Liver (tissue), 9 donors: Measurements from ENCODE around the gene GAS2. TPM values are rescaled to one million over a fixed set of nuclear protein-coding genes. Genes with fewer than 3 reads are reported as not detected.

ENCODE experiments used
- DNase-seq: peaks from one replicate; pipeline ENCODE4 v3.0.0-alpha.2; 2017; ENCODE audit warnings: low spot score
- H3K27ac ChIP-seq, 2 donors: one replicate each; pipeline ENCODE4 v1.7.0; 2013; ENCODE audit warnings: inconsistent platforms in 2 of 2, low read length in 2 of 2, control low read depth in 1 of 2, low read depth in 1 of 2, mild to moderate bottlenecking in 1 of 2
- H3K27me3 ChIP-seq, 4 donors: one replicate each; pipeline versions ENCODE4 v1.6.1 to v1.7.0; 2013; ENCODE audit warnings: low read length in 3 of 4, inconsistent platforms in 1 of 4, mild to moderate bottlenecking in 1 of 4, moderate library complexity in 1 of 4; ENCODE audit not compliant: control insufficient read depth in 4 of 4, insufficient read depth in 4 of 4
- H3K36me3 ChIP-seq, 4 donors: one replicate each; pipeline versions ENCODE4 v1.6.1 to v1.7.0; 2013; ENCODE audit warnings: low read length in 3 of 4, mild to moderate bottlenecking in 3 of 4, low read depth in 1 of 4, moderate library complexity in 1 of 4; ENCODE audit not compliant: control insufficient read depth in 4 of 4, insufficient read depth in 3 of 4
- H3K4me1 ChIP-seq, 4 donors: one replicate each; pipeline versions ENCODE4 v1.6.1 to v1.7.0; 2013; ENCODE audit warnings: low read length in 3 of 4, mild to moderate bottlenecking in 3 of 4, moderate library complexity in 1 of 4; ENCODE audit not compliant: control insufficient read depth in 4 of 4, insufficient read depth in 4 of 4
- H3K4me3 ChIP-seq, 3 donors: one replicate each; pipeline versions ENCODE4 v1.6.1 to v1.7.0; 2013; ENCODE audit warnings: low read length in 3 of 3, control low read depth in 1 of 3, low read depth in 1 of 3, mild to moderate bottlenecking in 1 of 3
- H3K9ac ChIP-seq, 2 donors: one replicate each; pipeline ENCODE4 v1.7.0; 2013; ENCODE audit warnings: low read length in 2 of 2, mild to moderate bottlenecking in 2 of 2, moderate library complexity in 2 of 2, control low read depth in 1 of 2, low read depth in 1 of 2
- H3K9me3 ChIP-seq, 4 donors: one replicate each; pipeline versions ENCODE4 v1.6.1 to v1.7.0; 2013; ENCODE audit warnings: low read length in 3 of 4; ENCODE audit not compliant: control insufficient read depth in 4 of 4
- EGR1 ChIP-seq, 2 donors: IDR thresholded peaks; 2 replicates each; pipeline ENCODE4 v1.6.1; 2016 to 2018; ENCODE audit warnings: antibody characterized with exemption in 2 of 2, low read depth in 2 of 2
- FOXA1 ChIP-seq: IDR thresholded peaks from 2 replicates; pipeline ENCODE4 v1.6.1; 2016; ENCODE audit warnings: antibody characterized with exemption
- FOXA2 ChIP-seq: IDR thresholded peaks from 2 replicates; pipeline ENCODE4 v1.6.1; 2016; ENCODE audit warnings: antibody characterized with exemption
- GABPA ChIP-seq, 2 donors: IDR thresholded peaks in 1 of 2; conservative IDR thresholded peaks in 1 of 2; 2 replicates each; pipeline ENCODE4 v1.6.1; 2016; ENCODE audit warnings: antibody characterized with exemption in 2 of 2, mild to moderate bottlenecking in 1 of 2, moderate library complexity in 1 of 2
- HNF4A ChIP-seq, 2 donors: conservative IDR thresholded peaks; 2 replicates each; pipeline ENCODE4 v1.6.1; 2016; ENCODE audit warnings: antibody characterized with exemption in 2 of 2, mild to moderate bottlenecking in 2 of 2
- HNF4G ChIP-seq: IDR thresholded peaks from 2 replicates; pipeline ENCODE4 v1.6.1; 2016; ENCODE audit warnings: antibody characterized with exemption
- JUND ChIP-seq, 2 donors: IDR thresholded peaks; 2 replicates each; pipeline ENCODE4 v1.6.1; 2016; ENCODE audit warnings: antibody characterized with exemption in 2 of 2
- NR2F2 ChIP-seq: IDR thresholded peaks from 2 replicates; pipeline ENCODE4 v1.6.1; 2016; ENCODE audit warnings: antibody characterized with exemption
- RAD21 ChIP-seq, 2 donors: IDR thresholded peaks; 2 replicates each; pipeline ENCODE4 v1.6.1; 2016; ENCODE audit warnings: antibody characterized with exemption in 2 of 2, mild to moderate bottlenecking in 2 of 2
- RXRA ChIP-seq, 2 donors: IDR thresholded peaks; 2 replicates each; pipeline ENCODE4 v1.6.1; 2017 to 2018; ENCODE audit warnings: antibody characterized with exemption in 2 of 2, mild to moderate bottlenecking in 1 of 2
- SP1 ChIP-seq: IDR thresholded peaks from 2 replicates; pipeline ENCODE4 v1.6.1; 2018; ENCODE audit warnings: antibody characterized with exemption, mild to moderate bottlenecking
- TAF1 ChIP-seq: conservative IDR thresholded peaks from 2 replicates; pipeline ENCODE4 v1.6.1; 2016; ENCODE audit warnings: antibody characterized with exemption, mild to moderate bottlenecking
- YY1 ChIP-seq: IDR thresholded peaks from 2 replicates; pipeline ENCODE4 v1.6.1; 2016; ENCODE audit warnings: antibody characterized with exemption, mild to moderate bottlenecking
- WGBS: extraction: QIAGEN DNeasy Blood & Tissue Kit; methylation state at CpG from one replicate; pipeline ENCODE4 v1.1.7; 2013; 5-methylcytosine and 5-hydroxymethylcytosine counted together
- polyA plus RNA-seq, 2 donors: library from polyadenylated mRNA; stranded (reverse) in 1 of 2; unstranded in 1 of 2; fragments of 200-250 nt in 1 of 2; fragments of >200 nt in 1 of 2; fragmentation: Nextera tagmentation in 1 of 2; extraction: Ambion mirVana in 1 of 2; gene quantifications; one replicate each; pipeline versions ENCODE4 v1.2.1 to v1.2.3, GENCODE V29; 2013 to 2015
- total RNA-seq, 2 donors: library from RNA; depleted of rRNA; stranded (reverse); fragments of >200 nt; gene quantifications; one replicate each; pipeline ENCODE4 v1.2.3, GENCODE V29; 2014
- TF ChIP-seq, protein P1 (sequence below): IDR thresholded peaks from 2 replicates; pipeline ENCODE4 v1.6.1; 2016; ENCODE audit warnings: antibody characterized with exemption
- TF ChIP-seq, protein P2 (sequence below): IDR thresholded peaks from 2 replicates; pipeline ENCODE4 v1.6.1; 2016; ENCODE audit warnings: antibody characterized with exemption
- TF ChIP-seq, protein P3 (sequence below): IDR thresholded peaks from 2 replicates; pipeline ENCODE4 v1.6.1; 2016; ENCODE audit warnings: antibody characterized with exemption
- TF ChIP-seq, protein P4 (sequence below): IDR thresholded peaks from 2 replicates; pipeline ENCODE4 v1.6.1; 2016; ENCODE audit warnings: antibody characterized with exemption, mild to moderate bottlenecking
- TF ChIP-seq, protein P5 (sequence below): fragments of 150-350 bp; IDR thresholded peaks from 2 replicates; pipeline ENCODE4 v1.5.1; 2017; ENCODE audit warnings: improper control_type of control experiment, low read depth, low read length; ENCODE audit not compliant: missing input control
- donor health status: healthy.
- donor health status: healthy.
- donor health status: healthy.
- donor health status: healthy.
- donor health status: healthy.

The GAS2 gene
- total and polyA plus RNA-seq, 4 donors: 13.4 to 75.6 (median 42.3) TPM

DNA sequence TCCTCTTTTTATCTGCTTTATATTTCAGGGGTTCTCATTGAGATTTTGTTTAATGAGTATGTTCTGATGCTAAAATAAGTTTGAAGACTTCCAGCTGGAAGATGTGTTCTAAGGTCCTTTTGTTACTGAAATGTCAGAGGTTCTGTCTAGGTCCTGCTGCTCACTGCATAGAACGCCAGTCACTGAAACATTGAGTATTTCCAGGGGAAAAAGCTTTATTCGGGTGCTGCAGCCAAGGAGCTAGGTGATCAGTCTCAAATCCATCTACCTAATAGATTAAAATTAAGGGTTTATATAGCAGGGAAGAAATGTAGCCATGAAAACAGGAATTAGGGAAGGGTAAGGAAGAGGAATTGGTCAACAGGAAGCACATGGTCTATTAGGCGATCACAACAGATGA lies 143.5 kb downstream of the GAS2 start:
- peaks cover 2 to 18% (median 5%) of the 10 kb centered on the region in 4 donors for H3K36me3 ChIP-seq
- DNase-seq: no peak
- WGBS: 94% methylated on average over 3 of the region's 3 CpGs
- TF ChIP-seq GABPA (IDR thresholded peaks at IDR 0.05 in 1 of 2, conservative IDR thresholded peaks at IDR 0.05 in 1 of 2) (no peak), FOXA1 (no peak), RXRA (IDR thresholded peaks at IDR 0.05) (no peak), RAD21 (IDR thresholded peaks at IDR 0.05) (no peak), SP1 (no peak), EGR1 (IDR thresholded peaks at IDR 0.05; ENCODE audit: low read depth in 2 of 2) (no peak), NR2F2 (no peak), YY1 (no peak), TAF1 (no peak), JUND (IDR thresholded peaks at IDR 0.05) (no peak), HNF4A (conservative IDR thresholded peaks at IDR 0.05) (no peak), FOXA2 (no peak)
- TF ChIP-seq, protein P1, sequence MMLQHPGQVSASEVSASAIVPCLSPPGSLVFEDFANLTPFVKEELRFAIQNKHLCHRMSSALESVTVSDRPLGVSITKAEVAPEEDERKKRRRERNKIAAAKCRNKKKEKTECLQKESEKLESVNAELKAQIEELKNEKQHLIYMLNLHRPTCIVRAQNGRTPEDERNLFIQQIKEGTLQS: no peak
- TF ChIP-seq, protein P2, sequence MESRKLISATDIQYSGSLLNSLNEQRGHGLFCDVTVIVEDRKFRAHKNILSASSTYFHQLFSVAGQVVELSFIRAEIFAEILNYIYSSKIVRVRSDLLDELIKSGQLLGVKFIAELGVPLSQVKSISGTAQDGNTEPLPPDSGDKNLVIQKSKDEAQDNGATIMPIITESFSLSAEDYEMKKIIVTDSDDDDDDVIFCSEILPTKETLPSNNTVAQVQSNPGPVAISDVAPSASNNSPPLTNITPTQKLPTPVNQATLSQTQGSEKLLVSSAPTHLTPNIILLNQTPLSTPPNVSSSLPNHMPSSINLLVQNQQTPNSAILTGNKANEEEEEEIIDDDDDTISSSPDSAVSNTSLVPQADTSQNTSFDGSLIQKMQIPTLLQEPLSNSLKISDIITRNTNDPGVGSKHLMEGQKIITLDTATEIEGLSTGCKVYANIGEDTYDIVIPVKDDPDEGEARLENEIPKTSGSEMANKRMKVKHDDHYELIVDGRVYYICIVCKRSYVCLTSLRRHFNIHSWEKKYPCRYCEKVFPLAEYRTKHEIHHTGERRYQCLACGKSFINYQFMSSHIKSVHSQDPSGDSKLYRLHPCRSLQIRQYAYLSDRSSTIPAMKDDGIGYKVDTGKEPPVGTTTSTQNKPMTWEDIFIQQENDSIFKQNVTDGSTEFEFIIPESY: no peak
- TF ChIP-seq, protein P3, sequence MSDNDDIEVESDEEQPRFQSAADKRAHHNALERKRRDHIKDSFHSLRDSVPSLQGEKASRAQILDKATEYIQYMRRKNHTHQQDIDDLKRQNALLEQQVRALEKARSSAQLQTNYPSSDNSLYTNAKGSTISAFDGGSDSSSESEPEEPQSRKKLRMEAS: no peak
- H3K9me3 ChIP-seq: no peaks in the 10 kb centered on the region
- H3K9ac ChIP-seq: no peak overlapping the region
- H3K4me1 ChIP-seq: peaks cover 2 to 13% (median 7%) of the 10 kb centered on the region in 4 donors
- no peak overlapping the region for H3K27ac ChIP-seq
- H3K4me3 ChIP-seq: no peak overlapping the region
- H3K27me3 ChIP-seq: no peaks in the 10 kb centered on the region

DNA sequence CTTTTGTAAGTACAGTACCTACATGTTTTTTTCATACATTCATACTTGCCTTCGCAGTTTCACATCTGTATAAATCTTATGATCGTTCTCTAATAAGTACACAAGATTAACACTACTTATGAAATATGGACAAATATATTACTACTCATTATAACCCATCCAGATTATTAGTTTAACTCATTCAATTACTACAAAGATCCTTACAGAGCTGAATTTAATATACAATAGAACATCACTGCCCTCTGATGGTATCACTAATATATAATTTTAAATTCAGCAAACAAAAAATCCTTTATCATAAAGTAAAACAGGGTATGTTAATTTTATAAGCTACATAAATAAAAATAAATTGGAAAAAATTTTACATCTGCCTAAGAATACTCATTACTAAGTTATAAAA lies 155.8 kb downstream of the GAS2 start:
- Histone ChIP-seq H3K4me1 (no peaks in the 10 kb centered on the region), H3K9me3 (no peaks in the 10 kb centered on the region), H3K36me3 (peaks cover 0 to 5% (median 1%) of the 10 kb centered on the region in 4 donors), H3K27me3 (no peaks in the 10 kb centered on the region), H3K27ac (no peak overlapping the region), H3K4me3 (no peak overlapping the region), H3K9ac (no peak overlapping the region)
- over 99% methylated on average over 2 of the region's 2 CpGs for WGBS
- TF ChIP-seq RAD21 (IDR thresholded peaks at IDR 0.05) (no peak), YY1 (no peak)
- no peak for DNase-seq

DNA sequence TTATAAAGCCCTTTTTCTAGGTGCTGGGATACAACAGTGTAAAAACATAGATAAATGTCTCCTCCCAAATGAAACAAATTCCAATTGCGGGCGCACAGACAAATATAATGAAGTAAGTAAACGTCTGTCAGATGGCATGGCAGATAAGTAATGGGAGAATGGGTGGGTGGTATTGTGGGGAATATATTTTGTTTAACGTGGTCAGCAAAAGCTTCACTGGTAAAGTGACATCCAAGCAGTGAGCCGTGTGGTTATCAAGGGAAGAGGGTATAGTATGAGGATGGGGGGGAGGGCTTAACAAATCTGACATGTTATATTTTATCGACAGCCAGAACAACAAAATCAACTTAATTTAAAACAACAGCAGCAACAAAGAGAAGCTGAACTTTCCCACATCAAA lies 162.0 kb downstream of the GAS2 start:
- no peak overlapping the region for H3K4me3 ChIP-seq
- 62% methylated on average over 6 of the region's 6 CpGs for WGBS
- TF ChIP-seq RXRA (IDR thresholded peaks at IDR 0.05): no peak
- TF ChIP-seq EGR1 (IDR thresholded peaks at IDR 0.05; ENCODE audit: low read depth in 2 of 2): no peak
- no peak for TF ChIP-seq GABPA (IDR thresholded peaks at IDR 0.05 in 1 of 2, conservative IDR thresholded peaks at IDR 0.05 in 1 of 2)
- TF ChIP-seq SP1: no peak
- no peak for TF ChIP-seq YY1
- TF ChIP-seq, protein P4, sequence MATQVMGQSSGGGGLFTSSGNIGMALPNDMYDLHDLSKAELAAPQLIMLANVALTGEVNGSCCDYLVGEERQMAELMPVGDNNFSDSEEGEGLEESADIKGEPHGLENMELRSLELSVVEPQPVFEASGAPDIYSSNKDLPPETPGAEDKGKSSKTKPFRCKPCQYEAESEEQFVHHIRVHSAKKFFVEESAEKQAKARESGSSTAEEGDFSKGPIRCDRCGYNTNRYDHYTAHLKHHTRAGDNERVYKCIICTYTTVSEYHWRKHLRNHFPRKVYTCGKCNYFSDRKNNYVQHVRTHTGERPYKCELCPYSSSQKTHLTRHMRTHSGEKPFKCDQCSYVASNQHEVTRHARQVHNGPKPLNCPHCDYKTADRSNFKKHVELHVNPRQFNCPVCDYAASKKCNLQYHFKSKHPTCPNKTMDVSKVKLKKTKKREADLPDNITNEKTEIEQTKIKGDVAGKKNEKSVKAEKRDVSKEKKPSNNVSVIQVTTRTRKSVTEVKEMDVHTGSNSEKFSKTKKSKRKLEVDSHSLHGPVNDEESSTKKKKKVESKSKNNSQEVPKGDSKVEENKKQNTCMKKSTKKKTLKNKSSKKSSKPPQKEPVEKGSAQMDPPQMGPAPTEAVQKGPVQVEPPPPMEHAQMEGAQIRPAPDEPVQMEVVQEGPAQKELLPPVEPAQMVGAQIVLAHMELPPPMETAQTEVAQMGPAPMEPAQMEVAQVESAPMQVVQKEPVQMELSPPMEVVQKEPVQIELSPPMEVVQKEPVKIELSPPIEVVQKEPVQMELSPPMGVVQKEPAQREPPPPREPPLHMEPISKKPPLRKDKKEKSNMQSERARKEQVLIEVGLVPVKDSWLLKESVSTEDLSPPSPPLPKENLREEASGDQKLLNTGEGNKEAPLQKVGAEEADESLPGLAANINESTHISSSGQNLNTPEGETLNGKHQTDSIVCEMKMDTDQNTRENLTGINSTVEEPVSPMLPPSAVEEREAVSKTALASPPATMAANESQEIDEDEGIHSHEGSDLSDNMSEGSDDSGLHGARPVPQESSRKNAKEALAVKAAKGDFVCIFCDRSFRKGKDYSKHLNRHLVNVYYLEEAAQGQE: no peak
- no peak for TF ChIP-seq HNF4G
- TF ChIP-seq, protein P3: no peak
- TF ChIP-seq, protein P5, sequence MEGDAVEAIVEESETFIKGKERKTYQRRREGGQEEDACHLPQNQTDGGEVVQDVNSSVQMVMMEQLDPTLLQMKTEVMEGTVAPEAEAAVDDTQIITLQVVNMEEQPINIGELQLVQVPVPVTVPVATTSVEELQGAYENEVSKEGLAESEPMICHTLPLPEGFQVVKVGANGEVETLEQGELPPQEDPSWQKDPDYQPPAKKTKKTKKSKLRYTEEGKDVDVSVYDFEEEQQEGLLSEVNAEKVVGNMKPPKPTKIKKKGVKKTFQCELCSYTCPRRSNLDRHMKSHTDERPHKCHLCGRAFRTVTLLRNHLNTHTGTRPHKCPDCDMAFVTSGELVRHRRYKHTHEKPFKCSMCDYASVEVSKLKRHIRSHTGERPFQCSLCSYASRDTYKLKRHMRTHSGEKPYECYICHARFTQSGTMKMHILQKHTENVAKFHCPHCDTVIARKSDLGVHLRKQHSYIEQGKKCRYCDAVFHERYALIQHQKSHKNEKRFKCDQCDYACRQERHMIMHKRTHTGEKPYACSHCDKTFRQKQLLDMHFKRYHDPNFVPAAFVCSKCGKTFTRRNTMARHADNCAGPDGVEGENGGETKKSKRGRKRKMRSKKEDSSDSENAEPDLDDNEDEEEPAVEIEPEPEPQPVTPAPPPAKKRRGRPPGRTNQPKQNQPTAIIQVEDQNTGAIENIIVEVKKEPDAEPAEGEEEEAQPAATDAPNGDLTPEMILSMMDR: no peak
- no peak for TF ChIP-seq RAD21 (IDR thresholded peaks at IDR 0.05)
- TF ChIP-seq NR2F2: no peak
- no peak for TF ChIP-seq FOXA1
- no peak for TF ChIP-seq FOXA2
- H3K9me3 ChIP-seq: no peaks in the 10 kb centered on the region
- H3K36me3 ChIP-seq: peaks cover 0 to under 1% (median 0%) of the 10 kb centered on the region in 4 donors
- H3K9ac ChIP-seq: no peak overlapping the region
- H3K27ac ChIP-seq: no peak overlapping the region
- no peaks in the 10 kb centered on the region for H3K27me3 ChIP-seq
- no peak for DNase-seq
- peaks cover 2 to 16% (median 6%) of the 10 kb centered on the region in 4 donors for H3K4me1 ChIP-seq
